HG03097 (cell line): ENCODE measurements around the gene HIRA.
A peak's percentile ranks its signal among the peaks of the same experiment; 100 is the strongest.
"Not testable (repeated sequence)": the region's sequence is repeated elsewhere in the genome, so short reads cannot be mapped to it uniquely, and the experiment has no call there.

ENCODE experiments used
- ATAC-seq: cut with Tn5 transposase; IDR thresholded peaks from one replicate; pipeline ENCODE4 v1.9.1; 2021; ENCODE audit not compliant: unreplicated experiment, low FRiP score

Gene HIRA

GRCh38 chr22:19443544-19444211, 12.1 kb upstream of the HIRA start:
- ATAC-seq = no peak

- no peak for ATAC-seq
Observed at GRCh38 chr22:19442166-19442565, 10.6 kb upstream of the HIRA start.

DNA sequence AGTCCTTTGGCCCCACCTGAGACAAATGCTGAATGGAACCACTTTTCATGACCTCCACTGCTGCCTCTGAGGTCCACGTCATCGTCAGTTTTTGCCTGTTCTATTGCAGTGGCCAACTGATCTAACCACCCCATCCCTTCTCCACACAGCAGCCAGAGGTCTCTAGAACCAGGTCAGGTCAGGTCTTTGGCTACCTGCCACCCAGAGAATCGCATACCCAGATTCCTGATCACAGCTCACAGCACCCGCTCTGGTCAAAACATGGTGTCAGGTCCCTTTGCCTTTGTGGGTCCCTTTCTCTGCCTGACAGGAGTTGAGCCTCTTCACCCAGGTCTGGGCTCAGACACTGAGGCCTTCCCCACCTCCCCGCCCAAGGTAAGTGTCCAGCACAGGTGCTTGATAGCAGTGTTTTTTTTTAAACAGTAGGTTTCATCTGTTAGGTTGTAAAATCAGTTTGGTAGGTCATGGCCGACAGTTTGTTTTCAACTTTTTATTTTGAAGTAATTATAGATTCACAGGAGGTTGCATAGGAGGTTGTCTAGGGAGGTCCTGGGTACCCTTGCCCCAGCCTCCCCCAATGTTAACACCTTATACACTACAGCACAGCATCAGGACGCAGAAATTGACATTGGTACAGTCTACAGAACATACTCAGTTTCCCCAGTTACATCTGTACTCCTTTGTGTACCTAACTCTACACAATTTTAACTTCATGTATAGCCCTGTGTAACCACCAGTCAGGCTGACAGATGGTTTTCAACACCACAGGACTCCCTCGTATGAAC, 9.1 kb upstream of the HIRA start:
- ATAC-seq = no peak

DNA sequence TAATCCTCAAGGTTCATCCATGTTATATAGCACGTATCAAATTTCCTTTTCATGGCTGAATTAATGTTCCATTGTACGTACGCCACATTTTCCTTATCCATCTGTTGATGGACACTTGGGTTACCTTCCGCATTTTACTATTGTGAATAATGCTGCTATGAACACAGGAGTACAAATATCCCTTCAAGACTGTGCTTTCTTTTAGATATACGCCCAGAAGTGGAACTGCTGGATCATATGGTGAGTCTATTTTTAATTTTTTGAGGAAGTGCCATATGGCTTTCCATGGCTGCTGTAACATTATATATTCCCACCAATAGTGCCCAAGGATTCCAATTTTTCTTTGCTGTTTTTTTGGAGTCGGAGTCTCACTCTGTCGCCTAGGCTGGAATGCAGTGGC, 6.8 kb upstream of the HIRA start:
- ATAC-seq = no peak

DNA sequence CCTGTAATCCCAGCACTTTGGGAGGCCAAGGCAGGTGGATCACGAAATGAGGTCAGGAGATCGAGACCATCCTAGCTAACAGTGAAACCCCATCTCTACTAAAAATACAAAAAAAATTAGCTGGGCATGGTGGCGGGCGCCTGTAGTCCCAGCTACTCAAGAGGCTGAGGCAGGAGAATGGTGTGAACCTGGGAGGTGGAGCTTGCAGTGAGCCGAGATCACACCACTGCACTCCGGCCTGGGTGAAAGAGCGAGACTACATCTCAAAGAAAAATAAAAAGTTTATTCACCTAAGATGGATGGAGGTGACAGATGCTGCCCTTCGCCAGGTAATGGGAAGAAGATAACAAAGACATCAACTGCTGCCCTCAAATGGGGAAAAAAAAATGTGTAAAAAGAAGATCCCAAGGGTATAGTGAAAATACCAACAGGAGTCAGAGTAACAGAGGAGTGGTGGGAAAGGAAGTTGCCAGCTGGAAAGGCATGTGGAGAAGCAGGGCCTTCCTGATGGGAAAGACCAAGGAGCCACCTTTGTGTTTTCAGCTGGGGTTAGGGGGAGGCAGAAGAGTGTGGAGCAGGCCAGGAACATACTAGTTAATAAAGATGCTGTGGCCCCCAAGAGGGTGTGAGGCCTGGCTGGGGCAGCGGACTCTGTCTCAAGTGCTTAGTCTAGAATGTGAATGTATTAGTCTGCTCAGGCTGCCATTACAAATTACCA, 5.1 kb upstream of the HIRA start:
- not testable (repeated sequence) for ATAC-seq

- no peak for ATAC-seq
Observed at GRCh38 chr22:19434829-19435580, 3.5 kb upstream of the HIRA start.

DNA sequence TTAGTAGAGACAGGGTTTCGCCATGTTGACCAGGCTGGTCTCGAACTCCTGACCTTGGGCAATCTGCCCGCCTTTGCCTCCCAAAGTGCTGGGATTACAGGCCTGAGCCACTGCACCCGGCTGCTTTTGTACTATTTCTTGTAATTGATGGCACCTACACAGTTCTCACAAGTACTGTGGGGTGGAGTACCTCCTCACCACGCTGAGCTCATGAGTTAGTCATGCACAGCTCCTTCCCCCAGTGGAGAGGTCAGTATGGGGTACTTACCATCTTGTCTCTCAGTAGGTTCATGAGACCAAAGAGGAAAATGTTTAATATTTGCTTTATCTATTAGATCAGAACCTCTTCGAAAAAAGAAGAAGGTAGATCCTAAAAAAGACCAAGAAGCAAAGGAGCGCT, 2.9 kb upstream of the HIRA start:
- no peak for ATAC-seq

GRCh38 chr22:19432133-19432851, 759 bp upstream of the HIRA start, which contains the start of gene MRPL40:
Gene MRPL40 (plus strand): TSS chr22:19432545. CDS start chr22:19432555, 10 bp downstream.
- peak; percentile 66 for ATAC-seq

GRCh38 chr22:19430890-19431541, 517 bp downstream of the HIRA start:
- ATAC-seq = peak; percentile 5

DNA sequence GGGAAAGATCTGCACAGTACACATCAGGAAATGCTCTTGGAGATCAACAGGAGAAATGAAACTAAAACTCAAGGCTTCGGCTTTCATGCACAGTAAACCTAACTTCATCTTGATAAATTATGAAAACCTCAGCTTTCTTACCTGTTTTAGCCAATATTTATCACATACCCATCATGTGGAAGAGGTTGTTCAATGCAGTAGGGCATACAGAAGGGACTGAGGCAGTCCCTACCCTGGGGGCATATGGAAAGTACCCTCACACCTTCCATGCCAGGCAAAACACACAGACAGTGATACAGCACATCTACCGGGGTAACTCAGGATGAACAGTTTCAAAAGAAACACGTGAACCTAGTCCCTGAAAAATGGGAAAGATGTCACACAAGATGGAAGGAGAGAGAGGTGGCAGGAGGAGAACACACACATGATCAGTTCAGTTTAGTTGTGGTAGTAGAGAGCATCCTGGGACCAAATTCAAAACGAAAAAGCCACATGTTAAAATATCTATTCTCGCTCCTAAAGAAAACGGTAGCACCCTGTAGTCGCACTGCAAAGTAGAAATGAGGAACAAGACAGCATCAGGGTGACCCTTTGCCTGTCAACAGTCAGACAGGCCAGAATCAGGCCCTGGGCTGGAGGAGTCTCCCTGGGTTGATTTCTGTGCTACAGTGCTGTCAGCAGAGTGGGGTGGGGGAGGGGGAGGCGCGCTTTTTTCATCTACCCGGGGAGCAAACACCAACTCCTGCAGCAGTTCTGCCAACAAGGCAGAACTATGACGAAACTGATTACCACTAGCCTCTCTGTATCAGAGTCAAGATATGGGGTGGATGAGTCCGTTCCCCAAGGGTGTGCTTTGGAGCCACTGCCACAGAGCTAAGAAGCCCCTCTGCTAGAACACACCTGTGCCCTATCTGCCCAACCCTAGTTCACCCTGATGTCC, 1.3 kb downstream of the HIRA start:
- no peak for ATAC-seq

DNA sequence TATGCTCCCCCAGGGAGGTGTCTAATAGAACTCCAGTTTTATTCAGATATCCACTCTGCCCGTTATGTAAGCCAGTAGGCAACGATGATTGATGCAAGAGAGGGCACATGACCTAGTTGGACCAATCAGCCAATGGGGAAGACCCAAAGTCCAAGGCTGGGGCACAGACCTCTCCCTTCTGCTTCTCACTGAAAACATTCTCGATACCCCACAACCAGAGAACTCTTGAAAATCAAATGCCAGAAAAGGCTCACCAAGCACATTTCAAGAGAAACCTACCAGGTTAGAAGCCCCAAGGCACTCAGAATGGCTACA, 7.4 kb downstream of the HIRA start:
- no peak for ATAC-seq

DNA sequence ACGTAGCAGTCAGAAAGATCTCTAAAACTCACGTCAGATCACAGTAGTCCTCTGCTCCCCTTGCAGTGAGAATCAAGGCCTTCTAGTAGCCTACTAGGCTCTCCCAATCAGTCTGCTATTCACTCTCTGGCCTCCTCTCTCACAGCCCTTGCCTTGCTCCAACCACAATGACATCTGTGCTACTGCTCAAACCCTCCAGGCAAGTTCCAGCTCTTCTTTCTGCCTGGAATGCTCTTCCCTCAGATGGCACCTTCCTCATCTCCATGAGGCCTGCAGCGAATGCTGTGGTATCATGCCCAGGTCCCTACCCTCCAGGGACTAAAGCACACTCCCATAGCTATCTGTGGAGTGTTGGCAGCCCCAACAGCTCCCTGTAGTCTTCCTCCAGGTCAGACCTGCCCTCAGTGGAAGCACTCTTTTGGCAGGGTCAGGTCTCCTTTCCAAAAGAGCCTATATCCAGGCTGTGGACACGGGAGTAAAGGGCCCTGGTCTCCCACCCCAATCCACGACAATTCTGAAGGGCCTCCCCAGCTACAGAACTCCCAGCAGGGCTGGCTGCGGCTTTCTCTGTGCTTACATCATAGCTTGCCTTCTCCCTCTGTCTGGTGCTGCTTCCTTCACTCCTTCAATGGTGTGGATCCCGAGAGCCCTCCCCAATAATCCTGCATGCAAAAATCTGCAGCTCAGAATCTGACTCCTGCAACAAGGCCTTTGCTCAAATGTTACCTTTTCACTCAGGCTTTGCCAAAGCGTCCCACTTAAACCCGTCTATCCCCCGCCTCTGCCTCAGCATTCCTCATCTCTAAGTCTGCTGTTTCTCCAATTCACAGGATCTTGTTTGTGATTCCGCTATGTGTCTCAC, 8.9 kb downstream of the HIRA start:
- ATAC-seq = no peak

GRCh38 chr22:19420321-19420720, 11.2 kb downstream of the HIRA start:
- no peak for ATAC-seq

DNA sequence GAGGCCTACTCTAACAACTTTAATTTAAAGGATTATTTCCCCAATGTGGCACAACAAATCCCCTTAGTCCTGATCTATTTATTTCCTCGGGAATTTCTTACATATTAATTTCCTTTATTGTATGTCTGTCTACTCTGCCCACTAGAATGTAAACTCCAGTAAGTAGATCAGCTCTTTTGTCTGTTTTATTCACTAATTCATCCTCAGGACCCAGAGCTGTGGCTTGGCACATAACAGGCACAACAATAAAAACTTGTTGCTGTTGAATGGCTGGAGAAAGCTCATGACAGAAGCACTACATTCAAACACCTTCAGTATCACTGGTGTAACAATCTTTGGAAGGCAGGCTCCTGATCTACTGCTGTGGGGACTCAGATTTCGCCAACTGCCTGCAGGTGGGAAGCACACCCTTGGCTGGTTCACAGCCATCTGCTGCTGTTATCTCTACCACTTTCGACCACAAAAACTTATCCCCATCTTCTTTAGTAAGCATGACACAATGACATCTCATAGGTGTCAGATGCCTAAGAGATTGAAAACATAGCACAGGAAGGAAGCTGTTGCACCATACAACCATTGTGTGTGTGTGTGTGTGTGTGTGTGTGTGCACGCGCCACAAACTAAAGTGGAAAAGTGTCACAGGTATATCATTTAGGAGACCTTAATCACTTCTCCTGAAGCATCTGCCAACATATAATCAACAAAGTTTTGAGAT, 11.9 kb downstream of the HIRA start:
- no peak for ATAC-seq

GRCh38 chr22:19419086-19419463, 12.5 kb downstream of the HIRA start:
- ATAC-seq = no peak

- ATAC-seq = no peak
Observed at GRCh38 chr22:19412923-19413322, 18.6 kb downstream of the HIRA start.

- ATAC-seq = no peak
Observed at GRCh38 chr22:19412478-19412877, 19.1 kb downstream of the HIRA start.
